ENCODE data around the gene FAM43A. TPM values are rescaled to one million over a fixed set of nuclear protein-coding genes. Genes with fewer than 3 reads are reported as not detected.

Gene FAM43A
- total and polyA plus RNA-seq, 2 of the 8 experiments (the other 6 are each of a cell fraction or from before 2014, with no cell fraction given), result 2.3 to 2.6 TPM

DNA sequence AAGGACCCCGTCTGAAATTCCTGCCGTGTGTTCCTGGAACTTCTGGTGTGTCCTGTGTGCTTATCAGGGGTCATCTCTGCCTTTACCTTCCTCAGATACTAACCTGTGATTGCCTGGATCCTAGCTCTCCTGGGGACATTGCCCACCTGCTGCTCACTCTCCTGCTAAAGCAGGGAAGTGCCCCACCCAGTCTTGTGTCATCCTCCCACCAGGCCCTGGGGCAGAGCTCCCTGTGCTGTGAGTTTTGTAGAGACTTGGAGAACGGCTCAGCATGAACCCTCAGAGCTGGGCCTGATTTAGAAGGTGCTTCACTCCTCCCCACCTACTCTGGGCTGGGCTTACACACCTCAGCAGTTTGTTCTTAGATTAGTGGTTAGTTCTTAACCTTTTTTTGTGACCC lies 48.6 kb upstream of the FAM43A start (continued):
- no peak for TF ChIP-seq HDAC2 (IDR thresholded peaks at IDR 0.05; ENCODE audit: borderline replicate concordance in 1 of 2, low read depth in 2 of 2, low read length in 2 of 2)
